Testis (tissue), 2 donors: ENCODE data around the gene KIF2B.

Source experiments
- POLR2A ChIP-seq: fragments of 450-650 bp; IDR thresholded peaks from one replicate; pipeline ENCODE4 v1.6.1; 2017; ENCODE audit warnings: antibody characterized with exemption, mild to moderate bottlenecking, moderate library complexity
- TF ChIP-seq, protein P1 (sequence below), 3 experiments: fragments of 450-650 bp in 2 of 3; fragments of 200-600 bp in 1 of 3; sonication (generic) in 1 of 3; IDR thresholded peaks; one replicate each; pipeline ENCODE4 v1.5.1; 2016 to 2019; ENCODE audit warnings: antibody characterized with exemption in 3 of 3, mild to moderate bottlenecking in 2 of 3, moderate library complexity in 1 of 3

DNA sequence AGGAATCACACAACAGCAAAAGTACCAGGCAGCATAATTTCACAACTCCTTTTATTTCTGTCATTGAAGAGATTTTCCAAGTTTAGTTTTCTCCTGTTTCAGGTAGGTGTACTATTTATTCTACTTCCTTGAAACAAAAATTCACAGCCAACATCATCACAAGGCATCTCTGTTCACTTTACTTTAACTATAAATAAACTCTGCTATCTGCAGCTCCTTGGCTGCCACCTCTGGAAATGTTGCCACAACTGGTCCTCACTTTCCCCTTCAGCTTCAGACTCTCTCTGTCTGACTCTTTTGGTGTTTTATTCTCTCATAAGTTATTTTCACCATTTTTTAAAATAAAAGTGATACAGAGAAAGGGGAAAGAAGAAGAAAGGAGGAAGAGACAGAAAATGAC is 27.9 kb upstream of the KIF2B start:
- TF ChIP-seq, protein P1, sequence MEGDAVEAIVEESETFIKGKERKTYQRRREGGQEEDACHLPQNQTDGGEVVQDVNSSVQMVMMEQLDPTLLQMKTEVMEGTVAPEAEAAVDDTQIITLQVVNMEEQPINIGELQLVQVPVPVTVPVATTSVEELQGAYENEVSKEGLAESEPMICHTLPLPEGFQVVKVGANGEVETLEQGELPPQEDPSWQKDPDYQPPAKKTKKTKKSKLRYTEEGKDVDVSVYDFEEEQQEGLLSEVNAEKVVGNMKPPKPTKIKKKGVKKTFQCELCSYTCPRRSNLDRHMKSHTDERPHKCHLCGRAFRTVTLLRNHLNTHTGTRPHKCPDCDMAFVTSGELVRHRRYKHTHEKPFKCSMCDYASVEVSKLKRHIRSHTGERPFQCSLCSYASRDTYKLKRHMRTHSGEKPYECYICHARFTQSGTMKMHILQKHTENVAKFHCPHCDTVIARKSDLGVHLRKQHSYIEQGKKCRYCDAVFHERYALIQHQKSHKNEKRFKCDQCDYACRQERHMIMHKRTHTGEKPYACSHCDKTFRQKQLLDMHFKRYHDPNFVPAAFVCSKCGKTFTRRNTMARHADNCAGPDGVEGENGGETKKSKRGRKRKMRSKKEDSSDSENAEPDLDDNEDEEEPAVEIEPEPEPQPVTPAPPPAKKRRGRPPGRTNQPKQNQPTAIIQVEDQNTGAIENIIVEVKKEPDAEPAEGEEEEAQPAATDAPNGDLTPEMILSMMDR (IDR thresholded peaks at IDR 0.05): no peak
- no peak for TF ChIP-seq POLR2A
